HepG2 (cell line): ENCODE results near the gene NUAK1. TPM values are rescaled to one million over a fixed set of nuclear protein-coding genes. Genes with fewer than 3 reads are reported as not detected.
A peak's percentile ranks its signal among the peaks of the same experiment; 100 is the strongest.

ENCODE experiments used
- AGO2 ChIP-seq: fragments of 200-400 bp; formaldehyde crosslinking; optimal IDR thresholded peaks from 2 replicates; pipeline ENCODE3; 2017; ENCODE audit warnings: mild to moderate bottlenecking, low read depth, low read length, moderate library complexity
- BATF2 ChIP-seq: sonication (generic); formaldehyde crosslinking; IDR thresholded peaks from 2 replicates; pipeline ENCODE4 v1.8.0; 2022; ENCODE audit warnings: mild to moderate bottlenecking, missing genetic modification reagents, moderate library complexity
- BCL6 ChIP-seq: IDR thresholded peaks from 2 replicates; pipeline ENCODE4 v1.6.1; 2016; ENCODE audit warnings: missing genetic modification reagents, missing compliant biosample characterization
- EHMT2 ChIP-seq: fragments of 200-600 bp; sonication (generic); IDR thresholded peaks from 2 replicates; pipeline ENCODE4 v1.7.0; 2017; ENCODE audit warnings: antibody characterized with exemption, low read depth, low read length, borderline replicate concordance
- FOXA1 ChIP-seq, 2 experiments: fragments of 450-650 bp in 1 of 2; sonication (generic) in 1 of 2; formaldehyde crosslinking in 1 of 2; IDR thresholded peaks; 2 replicates each; pipeline versions ENCODE4 v1.4.0 to v1.6.1; 2016 to 2020; ENCODE audit warnings: missing genetic modification reagents in 1 of 2
- FOXJ3 ChIP-seq: sonication (generic); formaldehyde crosslinking; IDR thresholded peaks from 2 replicates; pipeline ENCODE4 v1.4.0; 2020; ENCODE audit warnings: missing genetic modification reagents, mild to moderate bottlenecking, borderline replicate concordance
- GPN1 ChIP-seq: sonication (generic); formaldehyde crosslinking; IDR thresholded peaks from 2 replicates; pipeline ENCODE4 v1.5.1; 2020; ENCODE audit warnings: missing genetic modification reagents, borderline replicate concordance
- HOXD1 ChIP-seq: sonication (generic); formaldehyde crosslinking; IDR thresholded peaks from 2 replicates; pipeline ENCODE4 v1.5.0; 2020; ENCODE audit warnings: missing genetic modification reagents
- MAX ChIP-seq: IDR thresholded peaks from 2 replicates; pipeline ENCODE4 v1.6.1; 2012; ENCODE audit warnings: inconsistent platforms
- MLLT10 ChIP-seq: sonication (generic); formaldehyde crosslinking; IDR thresholded peaks from 2 replicates; pipeline ENCODE4 v1.4.0; 2020; ENCODE audit warnings: missing genetic modification reagents
- MXI1 ChIP-seq: IDR thresholded peaks from 3 replicates; pipeline ENCODE4 v1.6.1; 2012; ENCODE audit warnings: low read depth, low read length, inconsistent platforms, borderline replicate concordance
- NCOA2 ChIP-seq: sonication (generic); formaldehyde crosslinking; IDR thresholded peaks from 2 replicates; pipeline ENCODE4 v1.8.0; 2022; ENCODE audit warnings: inconsistent platforms
- RAD21 ChIP-seq: fragments of 450-650 bp; formaldehyde crosslinking; IDR thresholded peaks from 2 replicates; pipeline ENCODE4 v1.5.0; 2020; ENCODE audit warnings: mild to moderate bottlenecking
- REXO4 ChIP-seq: sonication (generic); formaldehyde crosslinking; IDR thresholded peaks from 2 replicates; pipeline ENCODE4 v1.8.0; 2022; ENCODE audit warnings: missing genetic modification reagents, mild to moderate bottlenecking, borderline replicate concordance
- TBX2 ChIP-seq: sonication (generic); formaldehyde crosslinking; IDR thresholded peaks from 2 replicates; pipeline ENCODE4 v1.5.0; 2020; ENCODE audit warnings: missing genetic modification reagents, mild to moderate bottlenecking, borderline replicate concordance
- ZBTB26 ChIP-seq: IDR thresholded peaks from 2 replicates; pipeline ENCODE4 v1.6.1; 2016; ENCODE audit warnings: missing compliant biosample characterization, missing genetic modification reagents, borderline replicate concordance
- ZFYVE20 ChIP-seq: sonication (generic); formaldehyde crosslinking; IDR thresholded peaks from 2 replicates; pipeline ENCODE4 v1.8.0; 2023; ENCODE audit warnings: low read depth, mild to moderate bottlenecking, moderate library complexity, missing genetic modification reagents, borderline replicate concordance
- ZMAT3 ChIP-seq: sonication (generic); formaldehyde crosslinking; conservative IDR thresholded peaks from 2 replicates; pipeline ENCODE4 v1.7.0; 2021; ENCODE audit warnings: missing genetic modification reagents
- ZNF17 ChIP-seq: sonication (generic); formaldehyde crosslinking; IDR thresholded peaks from 2 replicates; pipeline ENCODE4 v1.5.0; 2020; ENCODE audit warnings: mild to moderate bottlenecking, missing genetic modification reagents
- ZNF234 ChIP-seq: sonication (generic); formaldehyde crosslinking; conservative IDR thresholded peaks from 2 replicates; pipeline ENCODE4 v1.5.1; 2020; ENCODE audit warnings: mild to moderate bottlenecking, missing genetic modification reagents
- ZNF251 ChIP-seq: sonication (generic); formaldehyde crosslinking; IDR thresholded peaks from 2 replicates; pipeline ENCODE4 v1.9.0; 2021; ENCODE audit warnings: mild to moderate bottlenecking, missing genetic modification reagents
- ZNF274 ChIP-seq: sonication (generic); formaldehyde crosslinking; IDR thresholded peaks from 2 replicates; pipeline ENCODE4 v1.5.1; 2020; ENCODE audit warnings: mild to moderate bottlenecking, missing genetic modification reagents
- ZNF350 ChIP-seq: sonication (generic); formaldehyde crosslinking; IDR thresholded peaks from 2 replicates; pipeline ENCODE4 v1.4.0; 2020; ENCODE audit warnings: mild to moderate bottlenecking, low read depth, missing genetic modification reagents, borderline replicate concordance
- ZNF75D ChIP-seq: sonication (generic); formaldehyde crosslinking; IDR thresholded peaks from 2 replicates; pipeline ENCODE4 v1.8.1; 2023; ENCODE audit warnings: missing genetic modification reagents, mild to moderate bottlenecking, borderline replicate concordance
- polyA plus RNA-seq, 8 experiments: library from polyadenylated mRNA; depleted of rRNA in 3 of 8; stranded (reverse) in 7 of 8; unstranded in 1 of 8; fragments of >200 nt; fragmentation: Illumina TruSeq in 4 of 8; extraction: Trizol in 4 of 8; gene quantifications; 2 replicates each; pipeline versions ENCODE4 v1.2.1 to v1.2.3, GENCODE V29; 2011 to 2016; ENCODE audit warnings: low read depth in 4 of 8, missing spikeins in 1 of 8, mixed read lengths in 1 of 8; ENCODE audit not compliant: insufficient read depth in 1 of 8
- total RNA-seq, 5 experiments: library from RNA; depleted of rRNA; stranded (reverse); fragments of >200 nt; fragmentation: Illumina TruSeq; extraction: Trizol; gene quantifications; 2 replicates each; pipeline ENCODE4 v1.2.3, GENCODE V29; 2016; ENCODE audit warnings: low read depth in 1 of 5
- TF ChIP-seq, protein P1 (sequence below): sonication (generic); formaldehyde crosslinking; IDR thresholded peaks from 2 replicates; pipeline ENCODE4 v1.4.0; 2020; ENCODE audit warnings: missing genetic modification reagents
- TF ChIP-seq, protein P2 (sequence below): sonication (generic); formaldehyde crosslinking; IDR thresholded peaks from 2 replicates; pipeline ENCODE4 v1.5.0; 2020; ENCODE audit warnings: mild to moderate bottlenecking, missing genetic modification reagents

NUAK1 gene
- total and polyA plus RNA-seq, 2 of the 13 experiments (the other 11 are each of a cell fraction or from before 2014, with no cell fraction given), result 1.7 to 1.9 TPM

DNA sequence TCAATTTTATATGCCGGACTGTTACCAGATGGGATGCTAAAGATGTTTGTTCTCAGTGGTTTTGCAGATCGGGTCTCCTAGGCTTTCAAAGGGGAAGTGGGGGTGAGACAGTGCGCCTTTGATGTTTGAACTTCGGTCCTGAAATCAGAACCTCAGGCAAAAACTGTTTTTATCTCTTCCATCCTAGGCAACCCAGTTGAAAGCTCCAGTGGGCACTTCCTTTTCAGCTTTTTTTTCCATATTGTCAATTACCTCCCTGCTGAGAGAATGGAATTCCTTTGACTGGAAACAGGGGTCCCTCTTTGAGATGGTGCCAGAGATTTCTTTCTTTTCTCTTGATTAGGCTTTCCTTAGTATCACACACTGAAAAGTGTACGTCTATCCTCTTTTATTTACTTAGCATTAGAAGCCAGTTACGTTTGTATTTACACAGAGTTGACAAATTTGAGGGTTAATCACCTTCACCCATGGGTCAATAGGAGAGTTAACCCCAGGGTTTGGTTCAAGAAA lies 40.0 kb downstream of the NUAK1 start (continued):
- TF ChIP-seq FOXJ3 (CRISPR knock-in tag) (peak; percentile 58; the same call in 1 of the 2 replicates), EHMT2 (no peak; the same call in 1 of the 2 replicates), HOXD1 (CRISPR knock-in tag) (0 out of 2 replicates have a peak, but pooled peaks have one; percentile 34), GPN1 (no peak), MXI1 (no peak; the same call in 2 of the 3 replicates), ZNF274 (CRISPR knock-in tag) (no peak), AGO2 (no peak), TBX2 (CRISPR knock-in tag) (peak; percentile 82), BCL6 (CRISPR knock-in tag) (peak; percentile 55), REXO4 (CRISPR knock-in tag) (no peak), ZNF234 (no peak), ZNF75D (CRISPR knock-in tag) (no peak), RAD21 (CRISPR knock-in tag) (no peak), ZNF17 (no peak), BATF2 (CRISPR knock-in tag) (no peak), ZFYVE20 (CRISPR knock-in tag) (no peak), FOXA1 (IDR thresholded peaks at IDR 0.05) (peak; percentile 49; the same call in 1 of the 2 replicates), FOXA1 (CRISPR knock-in tag; IDR thresholded peaks at IDR 0.05) (peak; percentile 76), MLLT10 (CRISPR knock-in tag) (no peak), ZMAT3 (CRISPR knock-in tag) (no peak), ZNF251 (no peak), ZNF350 (CRISPR knock-in tag) (no peak), NCOA2 (CRISPR knock-in tag) (peak; percentile 79), MAX (no peak), ZBTB26 (no peak)
- TF ChIP-seq, protein P1, sequence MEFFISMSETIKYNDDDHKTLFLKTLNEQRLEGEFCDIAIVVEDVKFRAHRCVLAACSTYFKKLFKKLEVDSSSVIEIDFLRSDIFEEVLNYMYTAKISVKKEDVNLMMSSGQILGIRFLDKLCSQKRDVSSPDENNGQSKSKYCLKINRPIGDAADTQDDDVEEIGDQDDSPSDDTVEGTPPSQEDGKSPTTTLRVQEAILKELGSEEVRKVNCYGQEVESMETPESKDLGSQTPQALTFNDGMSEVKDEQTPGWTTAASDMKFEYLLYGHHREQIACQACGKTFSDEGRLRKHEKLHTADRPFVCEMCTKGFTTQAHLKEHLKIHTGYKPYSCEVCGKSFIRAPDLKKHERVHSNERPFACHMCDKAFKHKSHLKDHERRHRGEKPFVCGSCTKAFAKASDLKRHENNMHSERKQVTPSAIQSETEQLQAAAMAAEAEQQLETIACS (CRISPR knock-in tag), result no peak
- TF ChIP-seq, protein P2, sequence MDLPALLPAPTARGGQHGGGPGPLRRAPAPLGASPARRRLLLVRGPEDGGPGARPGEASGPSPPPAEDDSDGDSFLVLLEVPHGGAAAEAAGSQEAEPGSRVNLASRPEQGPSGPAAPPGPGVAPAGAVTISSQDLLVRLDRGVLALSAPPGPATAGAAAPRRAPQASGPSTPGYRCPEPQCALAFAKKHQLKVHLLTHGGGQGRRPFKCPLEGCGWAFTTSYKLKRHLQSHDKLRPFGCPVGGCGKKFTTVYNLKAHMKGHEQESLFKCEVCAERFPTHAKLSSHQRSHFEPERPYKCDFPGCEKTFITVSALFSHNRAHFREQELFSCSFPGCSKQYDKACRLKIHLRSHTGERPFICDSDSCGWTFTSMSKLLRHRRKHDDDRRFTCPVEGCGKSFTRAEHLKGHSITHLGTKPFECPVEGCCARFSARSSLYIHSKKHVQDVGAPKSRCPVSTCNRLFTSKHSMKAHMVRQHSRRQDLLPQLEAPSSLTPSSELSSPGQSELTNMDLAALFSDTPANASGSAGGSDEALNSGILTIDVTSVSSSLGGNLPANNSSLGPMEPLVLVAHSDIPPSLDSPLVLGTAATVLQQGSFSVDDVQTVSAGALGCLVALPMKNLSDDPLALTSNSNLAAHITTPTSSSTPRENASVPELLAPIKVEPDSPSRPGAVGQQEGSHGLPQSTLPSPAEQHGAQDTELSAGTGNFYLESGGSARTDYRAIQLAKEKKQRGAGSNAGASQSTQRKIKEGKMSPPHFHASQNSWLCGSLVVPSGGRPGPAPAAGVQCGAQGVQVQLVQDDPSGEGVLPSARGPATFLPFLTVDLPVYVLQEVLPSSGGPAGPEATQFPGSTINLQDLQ (CRISPR knock-in tag), result no peak
